Aorta (tissue), 5 donors: ENCODE measurements around the gene PTPN7. TPM values are rescaled to one million over a fixed set of nuclear protein-coding genes. Genes with fewer than 3 reads are reported as not detected.
A peak's percentile ranks its signal among the peaks of the same experiment; 100 is the strongest.

ENCODE experiments used
- ATAC-seq: fragments of 200-7000 bp; cut with Tn5 transposase; one replicate; pipeline ENCODE4 v1.9.1; 2022; ENCODE audit warnings: moderate library complexity; ENCODE audit not compliant: low FRiP score
- DNase-seq, 2 donors: peaks; one replicate each; pipeline ENCODE4 v3.0.0-alpha.2; 2020
- H3K27ac ChIP-seq, 2 donors: one replicate each; pipeline ENCODE4 v1.5.1; 2013; ENCODE audit warnings: low read length in 2 of 2, mild to moderate bottlenecking in 2 of 2, moderate library complexity in 2 of 2, control low read depth in 1 of 2, inconsistent platforms in 1 of 2, low read depth in 1 of 2
- H3K27me3 ChIP-seq, 2 donors: one replicate each; pipeline ENCODE4 v1.6.1; 2013; ENCODE audit warnings: control low read depth in 1 of 2, low read length in 1 of 2, mild to moderate bottlenecking in 1 of 2, moderate library complexity in 1 of 2; ENCODE audit not compliant: insufficient read depth in 2 of 2, control insufficient read depth in 1 of 2
- H3K36me3 ChIP-seq, 2 donors: one replicate each; pipeline ENCODE4 v1.6.1; 2013; ENCODE audit warnings: control low read depth in 1 of 2, low read length in 1 of 2, mild to moderate bottlenecking in 1 of 2; ENCODE audit not compliant: insufficient read depth in 2 of 2, control insufficient read depth in 1 of 2
- H3K4me1 ChIP-seq, 2 donors: one replicate each; pipeline ENCODE4 v1.6.1; 2013; ENCODE audit warnings: low read length in 2 of 2, control low read depth in 1 of 2, mild to moderate bottlenecking in 1 of 2, moderate library complexity in 1 of 2; ENCODE audit not compliant: insufficient read depth in 2 of 2, control insufficient read depth in 1 of 2
- H3K4me3 ChIP-seq, 2 donors: one replicate each; pipeline ENCODE4 v1.5.1; 2013; ENCODE audit warnings: low read length in 2 of 2, control low read depth in 1 of 2, mild to moderate bottlenecking in 1 of 2
- H3K9me3 ChIP-seq: one replicate; pipeline ENCODE4 v1.6.1; 2013; ENCODE audit warnings: mild to moderate bottlenecking, low read length; ENCODE audit not compliant: control insufficient read depth
- WGBS, 2 donors: extraction: QIAGEN DNeasy Blood & Tissue Kit; methylation state at CpG; one replicate each; pipeline ENCODE4 v1.1.7; 2013; 5-methylcytosine and 5-hydroxymethylcytosine counted together
- intact Hi-C, 2 donors: fragments of 100-400 bp; cut with DNase I; formaldehyde crosslinking; loops; one replicate each; pipeline versions ENCODE4 v1.14.2 to v1.15.0; 2022
- long read RNA-seq, 2 donors: library from polyadenylated mRNA; unstranded; transcript quantifications; one replicate each; pipeline ENCODE4 v2.0.0, GENCODE V29; 2020 to 2021
- polyA plus RNA-seq, 2 donors: library from polyadenylated mRNA; stranded (reverse); fragments of 200-250 nt; gene quantifications; one replicate each; pipeline ENCODE4 v1.2.3, GENCODE V29; 2013
- total RNA-seq, 2 donors: library from RNA; stranded (reverse); fragmentation: NEBNext Ultra II Directional; extraction: Animal tissue kit (Norgen Biotek cat#: 25700); gene quantifications; one replicate each; pipeline ENCODE4 v1.2.1, GENCODE V29; 2021
- donor health status: healthy with polysubstance abuse.
- donor health status: Bipolar disorder and iron deficiency.
- donor health status: DM: no; HTN: no; CAD: no.
- donor health status: DM: no; HTN: no; CAD: no.
- donor health status: DM: yes; HTN: yes; CAD: no.

Gene PTPN7
- total RNA-seq (1 to 10 TPM; 3.4 to 5.7 TPM), polyA plus RNA-seq (1 to 10 TPM in 1 of 2 donors, under 1 TPM in 1; 0.33 to 3.4 TPM)
- long read RNA-seq, donor 1, partial matches to known transcripts = 1 of 7 reads
- long read RNA-seq, donor 1, other reads (novel, unspliced or antisense) = 5 of 7 reads
- long read RNA-seq, donor 2, partial matches to known transcripts = 2 of 9 reads
- long read RNA-seq, donor 2, other reads (novel, unspliced or antisense) = 4 of 9 reads

DNA sequence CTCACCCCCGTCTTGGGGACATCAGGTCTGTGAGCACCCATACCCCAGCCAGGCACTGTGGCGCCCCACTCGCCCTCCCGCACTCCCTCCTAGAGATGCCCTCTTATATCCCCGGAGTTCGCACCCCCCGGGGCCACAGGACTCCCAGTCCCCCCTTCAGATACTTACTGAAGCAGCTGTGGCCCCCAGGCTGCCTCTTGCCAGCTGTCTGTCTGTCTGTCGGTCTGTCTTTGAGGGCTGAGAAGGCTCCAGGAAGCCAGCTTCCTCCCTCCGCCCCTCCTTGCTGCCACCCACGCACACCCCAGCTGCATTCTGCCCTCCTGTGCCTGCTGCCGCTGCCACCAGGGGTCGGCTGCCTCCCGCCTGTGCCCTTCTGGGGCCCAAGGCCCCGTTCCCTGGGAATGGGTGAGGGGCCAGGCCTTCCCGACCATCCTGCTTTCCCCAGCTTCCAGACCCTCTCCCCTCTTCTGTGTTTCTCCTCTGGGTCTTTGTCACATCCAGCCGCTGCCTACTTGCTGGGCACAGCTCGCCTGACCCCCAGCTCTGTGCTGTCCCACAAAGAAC is at the start of gene PTPN7:
Gene PTPN7 (minus strand): TSS at position 226 of the 564 bp plus-strand sequence. CDS start 1,200 bp downstream, outside the sequence.
- ATAC-seq (no peak), DNase-seq (peak in 1 of 2 donors; percentile 66)
- Histone ChIP-seq H3K4me3 (no peak within 1 kb of the TSS), H3K27ac (no peak within 1 kb of the TSS), H3K9me3 (no peaks in the 10 kb centered on the region), H3K36me3 (no peaks in the 10 kb centered on the region), H3K27me3 (no peaks in the 10 kb centered on the region), H3K4me1 (no peaks in the 10 kb centered on the region)
- 89 to 93% methylated on average over 15 to 17 of the region's 17 CpGs for WGBS, 2 donors
- intact Hi-C loops = no loop called here

DNA sequence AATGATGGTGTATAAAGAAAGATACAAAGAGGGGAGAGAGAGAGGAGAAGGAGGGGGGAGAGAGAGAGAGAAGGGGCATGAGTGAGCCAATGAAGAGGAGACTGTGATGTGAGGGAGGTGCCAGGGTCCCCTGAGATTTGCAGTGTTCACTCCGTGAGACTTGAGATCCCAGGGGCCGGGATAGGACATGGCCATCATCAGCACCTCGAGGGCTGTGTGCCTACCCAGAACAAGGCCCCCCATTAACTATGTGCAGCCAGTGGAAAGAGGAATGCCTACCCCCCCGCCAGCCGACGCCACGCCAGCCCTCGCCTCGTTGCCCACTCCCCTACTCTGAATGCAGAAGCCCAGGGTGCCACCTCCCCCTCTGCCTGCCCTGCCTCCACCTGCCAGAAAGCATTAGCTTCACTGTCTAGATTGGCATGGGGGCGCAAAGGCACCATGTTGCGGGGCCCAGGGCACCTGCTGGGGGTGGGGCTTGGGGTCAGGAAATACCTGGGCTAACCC is 48.0 kb upstream of the PTPN7 start:
- DNase-seq (no peak), ATAC-seq (no peak)
- WGBS, 2 donors = 61 to 74% methylated on average over 11 of the region's 11 CpGs
- Histone ChIP-seq H3K4me3 (no peak overlapping the region), H3K9me3 (no peaks in the 10 kb centered on the region), H3K27me3 (no peaks in the 10 kb centered on the region), H3K36me3 (no peaks in the 10 kb centered on the region), H3K27ac (no peak overlapping the region), H3K4me1 (no peaks in the 10 kb centered on the region)
- intact Hi-C loops = loop anchor here in 1 of 2 donors (5.0 kb wide), 1 partner anchor 34 kb away; no protein-coding TSS in a partner anchor

DNA sequence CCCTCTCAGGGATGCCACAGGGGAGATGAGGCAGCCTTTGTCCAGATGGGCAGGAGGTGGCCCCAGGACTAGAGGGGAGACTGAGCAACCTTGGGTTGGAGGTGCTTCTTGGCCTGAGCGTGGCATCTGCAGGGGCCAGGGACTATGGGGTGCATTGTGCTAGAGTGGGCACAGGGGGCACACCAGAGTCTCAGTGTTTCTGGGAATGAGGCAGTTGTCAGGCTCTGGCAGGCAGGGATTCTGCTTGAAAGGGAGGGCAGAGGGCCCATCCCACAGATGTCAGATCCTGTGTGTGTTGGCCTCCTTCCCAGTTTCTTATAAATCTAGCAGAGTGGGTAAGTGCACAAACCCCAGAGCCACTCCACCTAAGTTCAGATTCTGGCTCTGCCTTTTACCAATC is 46.9 kb upstream of the PTPN7 start:
- peak; percentile 62 for ATAC-seq
- H3K27me3 ChIP-seq = no peaks in the 10 kb centered on the region
- WGBS, 2 donors = 0 to 9% methylated on average over 1 of the region's 1 CpG

DNA sequence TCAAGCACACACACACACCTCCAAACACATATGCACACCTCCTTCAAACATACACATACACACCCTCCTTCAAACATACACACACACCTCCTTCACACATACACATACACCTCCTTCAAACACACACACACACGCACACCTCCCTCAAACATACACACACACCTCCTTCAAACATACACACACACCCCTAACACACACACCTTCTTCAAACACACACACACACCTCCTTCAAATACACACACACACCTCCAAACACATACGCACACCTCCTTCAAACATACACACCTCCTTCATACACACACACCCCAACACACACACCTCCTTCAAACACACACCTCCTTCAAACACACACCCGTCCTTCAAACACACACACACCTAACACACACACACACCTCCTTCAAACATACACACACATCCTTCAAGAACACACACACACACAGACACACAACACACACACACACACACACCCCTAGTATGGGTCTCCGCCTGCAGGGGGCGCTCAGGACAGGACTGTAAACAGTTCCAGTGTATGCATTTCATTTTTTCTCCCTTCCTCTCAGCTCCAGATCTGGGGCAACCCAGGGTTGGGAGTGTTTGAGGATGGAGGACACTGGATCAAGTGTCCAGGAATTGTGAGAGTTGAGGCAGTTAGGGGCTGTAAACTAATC is 45.3 kb upstream of the PTPN7 start:
- Histone ChIP-seq H3K4me1 (no peaks in the 10 kb centered on the region), H3K27ac (peak overlapping the region in 1 of 2 donors; percentile 10), H3K27me3 (no peaks in the 10 kb centered on the region), H3K4me3 (no peak overlapping the region), H3K9me3 (no peaks in the 10 kb centered on the region), H3K36me3 (no peaks in the 10 kb centered on the region)
- intact Hi-C loops = loop anchor here in 1 of 2 donors (5.0 kb wide), 1 partner anchor 37 kb away; no protein-coding TSS in a partner anchor
- ATAC-seq (no peak), DNase-seq (no peak)
- 63 to 69% methylated on average over 5 of the region's 5 CpGs for WGBS, 2 donors

More for the DNA sequence above, 46.9 kb upstream of the PTPN7 start:
- Histone ChIP-seq H3K9me3 (no peaks in the 10 kb centered on the region), H3K4me1 (no peaks in the 10 kb centered on the region), H3K27ac (no peak overlapping the region), H3K36me3 (no peaks in the 10 kb centered on the region), H3K4me3 (no peak overlapping the region)
- peak in 1 of 2 donors; percentile 71 for DNase-seq
- intact Hi-C loops = loop anchor here in 1 of 2 donors (1.0 to 5.0 kb wide), 2 partner anchors 14 to 35 kb away; partner anchors contain the start of gene LGR6

DNA sequence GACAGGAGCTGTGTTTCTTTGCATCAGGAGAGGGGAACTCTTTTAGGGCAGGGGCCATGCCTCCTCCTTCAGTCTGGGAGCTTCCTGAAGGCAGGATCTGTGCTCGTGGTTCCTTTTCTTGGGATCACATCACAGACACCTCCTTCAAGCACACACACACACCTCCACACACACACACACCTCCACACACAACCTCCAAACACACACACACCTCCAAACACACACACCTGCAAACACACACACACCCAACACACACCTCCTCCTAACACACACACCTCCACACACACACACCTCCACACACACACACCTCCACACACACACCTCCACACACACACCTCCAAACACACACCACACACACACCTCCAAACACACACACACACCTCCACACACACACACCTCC is 43.7 kb upstream of the PTPN7 start:
- H3K4me1 ChIP-seq = peaks cover 4% of the 10 kb centered on the region in 2 donors
- DNase-seq = no peak
- ATAC-seq = no peak
- H3K36me3 ChIP-seq = no peaks in the 10 kb centered on the region
- 44 to 45% methylated on average over 1 of the region's 1 CpG for WGBS, 2 donors
- H3K27me3 ChIP-seq = no peaks in the 10 kb centered on the region
- no peak overlapping the region for H3K27ac ChIP-seq
- intact Hi-C loops = no loop called here
- H3K9me3 ChIP-seq = no peaks in the 10 kb centered on the region
- H3K4me3 ChIP-seq = no peak overlapping the region

DNA sequence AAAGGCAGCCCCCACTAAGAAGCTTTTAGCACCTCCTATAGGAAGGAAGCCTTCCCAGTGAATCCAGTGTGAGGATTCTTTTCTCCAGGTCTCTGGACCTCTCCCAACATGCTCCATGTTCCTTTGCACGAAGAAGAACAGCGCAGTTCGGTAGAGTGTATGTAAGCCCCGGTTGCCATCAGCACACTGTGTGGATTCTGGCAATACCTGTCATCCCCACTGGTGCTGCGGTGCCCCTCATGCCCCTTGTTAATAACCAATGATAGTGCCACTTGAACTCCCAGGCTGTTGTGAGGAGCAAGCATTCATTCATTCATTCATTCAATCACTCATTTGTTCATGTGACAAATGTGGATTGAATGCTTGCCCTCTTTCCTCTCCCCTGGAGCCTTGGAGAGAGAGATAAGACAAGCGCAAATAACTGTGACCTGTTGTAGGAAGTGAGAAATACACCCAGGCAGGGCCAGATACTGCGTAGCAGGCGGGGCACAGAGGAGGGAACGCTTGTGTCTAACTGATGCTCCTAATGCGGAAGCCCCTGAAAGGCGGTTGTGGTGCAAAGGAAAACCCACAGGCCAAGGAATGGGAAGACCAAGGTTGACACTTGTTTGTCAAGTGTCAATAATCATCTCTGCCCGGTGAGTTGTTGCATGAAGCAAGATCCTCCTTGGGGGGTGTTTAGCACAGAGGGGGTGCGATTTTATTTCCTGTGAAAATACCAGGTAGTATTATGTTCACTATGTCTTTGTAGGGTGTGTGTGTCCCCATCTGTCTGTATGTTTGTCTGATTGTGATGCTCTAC is 43.0 kb upstream of the PTPN7 start:
- intact Hi-C loops = no loop called here
- peaks cover 4% of the 10 kb centered on the region in 2 donors for H3K4me1 ChIP-seq

DNA sequence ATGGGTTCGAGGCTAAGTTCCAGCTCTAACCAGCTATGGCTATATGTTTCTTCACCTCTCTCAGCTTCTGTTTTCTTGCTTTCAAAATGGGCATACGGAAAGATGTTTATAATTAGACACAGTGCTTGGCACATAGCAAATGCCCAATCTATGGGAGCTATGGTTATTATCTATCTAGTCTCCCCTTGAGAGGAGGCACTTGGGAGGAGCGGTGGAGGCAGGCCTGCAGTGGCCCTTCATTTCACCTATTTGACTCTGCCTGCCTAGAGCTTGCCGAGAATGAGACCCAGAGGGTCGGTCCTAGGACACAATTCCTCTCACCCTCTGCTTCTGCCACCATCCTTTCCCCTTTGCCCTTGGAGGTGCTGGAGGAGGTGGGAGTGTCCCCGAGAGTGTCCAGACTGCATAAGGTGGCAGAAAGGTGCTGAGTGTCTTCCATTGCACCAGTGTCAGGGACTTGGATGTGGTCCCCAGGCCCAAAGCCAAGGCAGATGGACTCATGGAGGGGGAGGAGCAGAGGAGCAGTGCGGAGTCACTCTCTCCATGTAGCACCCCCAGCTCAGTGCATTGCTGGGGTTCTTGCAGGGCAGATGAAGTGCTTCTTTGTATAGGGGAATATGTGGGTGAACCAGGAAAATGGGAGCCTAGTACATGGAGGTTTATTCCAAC is 42.2 kb upstream of the PTPN7 start:
- no peak for ATAC-seq
- Histone ChIP-seq H3K4me1 (peaks cover 4% of the 10 kb centered on the region in 2 donors), H3K36me3 (no peaks in the 10 kb centered on the region), H3K27me3 (no peaks in the 10 kb centered on the region), H3K4me3 (no peak overlapping the region), H3K27ac (peak overlapping the region in 1 of 2 donors; percentile 0), H3K9me3 (no peaks in the 10 kb centered on the region)
- 66 to 75% methylated on average over 7 of the region's 7 CpGs for WGBS, 2 donors
- DNase-seq = no peak
- intact Hi-C loops = no loop called here

More for the DNA sequence above, 43.0 kb upstream of the PTPN7 start:
- Histone ChIP-seq H3K27ac (peak overlapping the region in 1 of 2 donors; percentile 0), H3K36me3 (no peaks in the 10 kb centered on the region), H3K27me3 (no peaks in the 10 kb centered on the region), H3K9me3 (no peaks in the 10 kb centered on the region), H3K4me3 (no peak overlapping the region)
- ATAC-seq (no peak), DNase-seq (no peak)
- WGBS, 2 donors = 79 to 83% methylated on average over 13 of the region's 13 CpGs

DNA sequence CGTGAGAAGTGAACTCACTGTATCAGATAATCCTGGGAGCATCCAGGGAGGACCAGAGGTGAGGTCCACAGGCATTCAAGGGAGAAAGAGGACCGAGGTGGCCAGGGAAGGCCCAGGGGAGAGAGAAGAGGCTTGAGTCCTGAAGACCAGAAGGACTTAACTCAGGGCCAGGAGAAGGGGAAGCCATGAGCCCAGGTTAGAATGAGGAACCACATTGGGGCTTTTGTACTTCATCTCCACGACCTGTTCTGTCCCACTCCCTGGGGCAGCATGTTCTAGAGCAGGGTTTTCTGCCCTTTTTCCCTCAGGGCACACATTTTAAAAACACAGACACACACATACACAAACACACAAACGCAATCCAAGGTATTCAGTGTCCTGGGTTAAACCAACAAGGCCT is 41.6 kb upstream of the PTPN7 start:
- 39 to 42% methylated on average over 4 of the region's 4 CpGs for WGBS, 2 donors
- Histone ChIP-seq H3K36me3 (no peaks in the 10 kb centered on the region), H3K27ac (peak overlapping the region in 1 of 2 donors; percentile 77), H3K9me3 (no peaks in the 10 kb centered on the region), H3K27me3 (no peaks in the 10 kb centered on the region), H3K4me3 (no peak overlapping the region), H3K4me1 (peaks cover 4% of the 10 kb centered on the region in 2 donors)
- no peak for DNase-seq
- no peak for ATAC-seq
- intact Hi-C loops = no loop called here
